Kasumi-1 (cell line): ENCODE results near the gene DCST1.
"Not testable (repeated sequence)": the region's sequence is repeated elsewhere in the genome, so short reads cannot be mapped to it uniquely, and the experiment has no call there.

Source experiments
- DNase-seq, 2 experiments: peaks; one replicate each; lab custom pipeline; 2025; lab: John Stamatoyannopoulos, UW

DCST1 gene

GRCh38 chr1:155033524-155033923 is at the start of gene DCST1, which contains the start of gene DCST2:
Gene DCST1, plus strand, starts transcription at chr1:155033824. Its CDS starts 213 bp downstream, at chr1:155034037.
Gene DCST2, minus strand, starts transcription at chr1:155033781. Its CDS starts 80 bp downstream, at chr1:155033701.
- no peak for DNase-seq

- not testable (repeated sequence) for DNase-seq
Measured at GRCh38 chr1:154986736-154987135, 46.9 kb upstream of the DCST1 start.

DNA sequence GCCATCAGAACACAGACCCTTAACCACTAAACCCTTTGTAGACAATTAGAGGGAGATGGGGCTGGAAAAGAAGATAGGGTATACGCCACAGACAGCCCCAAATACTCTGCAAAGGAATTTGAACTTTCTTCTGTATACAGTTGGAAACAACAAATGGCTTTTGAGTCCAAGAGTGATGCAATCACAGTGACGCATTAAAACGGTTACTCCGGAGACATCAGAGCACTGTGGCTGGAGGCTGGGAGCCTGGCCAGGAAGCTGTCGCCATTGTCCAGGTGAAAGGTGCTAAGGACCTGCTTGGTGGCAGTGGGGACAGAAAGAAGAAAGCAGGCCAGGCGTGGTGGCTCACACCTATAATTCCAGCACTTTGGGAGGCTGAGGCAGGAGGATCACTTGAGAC is 46.3 kb upstream of the DCST1 start:
- DNase-seq = no peak

- DNase-seq = no peak
Measured at GRCh38 chr1:154988058-154988954, 45.3 kb upstream of the DCST1 start.

DNA sequence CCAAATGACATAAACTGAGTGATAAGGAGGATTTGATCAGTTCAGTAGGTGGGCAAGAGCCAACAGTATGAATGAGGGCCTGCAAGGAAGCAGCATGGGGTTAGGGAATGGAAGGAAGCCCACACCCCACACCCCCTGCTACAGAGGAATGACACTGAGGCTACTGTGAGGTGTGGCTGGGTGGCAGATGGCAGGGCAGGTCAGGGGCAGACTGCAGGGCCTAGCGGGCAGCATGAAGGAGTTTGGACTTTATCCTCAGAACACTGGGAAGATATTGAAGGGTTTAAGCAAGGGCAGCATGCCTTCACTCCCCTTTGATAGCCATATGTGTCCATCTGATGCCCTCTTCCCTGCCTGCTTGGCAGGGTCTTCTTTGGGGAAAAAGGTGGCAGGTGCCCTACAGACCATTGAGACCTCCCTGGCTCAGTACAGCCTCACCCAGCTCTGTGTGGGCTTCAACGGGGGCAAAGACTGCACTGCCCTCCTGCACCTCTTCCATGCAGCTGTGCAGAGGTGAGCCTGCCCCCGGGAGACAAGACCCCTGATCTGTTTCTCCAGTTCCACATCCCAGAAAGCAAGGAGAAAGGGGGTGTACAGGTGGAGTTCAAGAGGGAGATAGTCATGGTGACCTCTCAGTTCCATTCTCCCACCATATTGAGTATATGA is 44.3 kb upstream of the DCST1 start:
- no peak for DNase-seq

- no peak for DNase-seq
Measured at GRCh38 chr1:154990276-154990675, 43.3 kb upstream of the DCST1 start.

GRCh38 chr1:154992721-154993571 is 40.7 kb upstream of the DCST1 start:
- DNase-seq = peak in 1 of 2 experiments; percentile 40

DNA sequence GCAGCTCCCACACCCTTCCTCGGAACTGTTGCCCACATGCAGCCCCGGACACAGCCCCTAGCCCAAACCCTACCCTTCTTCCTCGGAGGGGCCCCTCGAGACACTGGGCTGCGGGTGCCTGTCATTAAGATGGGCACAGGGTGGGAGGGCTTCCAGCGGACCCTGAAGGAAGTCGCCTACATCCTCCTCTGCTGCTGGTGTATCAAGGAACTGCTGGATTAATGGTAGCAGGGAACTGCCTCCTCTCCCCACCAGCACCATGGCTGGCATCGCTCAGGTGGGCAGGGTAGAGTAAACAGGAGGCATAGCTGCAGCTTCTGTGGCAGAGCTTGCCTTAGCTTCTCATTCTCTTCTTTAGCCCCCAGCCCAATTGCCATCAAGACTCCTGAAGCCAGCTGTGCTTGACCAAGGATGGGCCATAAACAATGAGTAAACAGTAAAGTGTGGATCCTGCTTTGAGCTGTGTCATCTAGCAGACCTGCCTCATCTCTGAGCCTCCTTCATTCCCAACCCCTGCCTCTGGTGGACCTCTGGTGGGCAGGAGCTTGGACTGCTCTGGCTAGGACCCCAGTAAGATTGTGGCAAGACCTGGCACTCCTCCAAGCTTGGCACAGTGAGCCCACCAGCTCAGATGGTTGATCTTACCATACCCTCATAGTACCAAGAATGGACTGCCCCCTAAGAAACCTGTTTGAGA is 39.9 kb upstream of the DCST1 start, which contains the start of gene LENEP:
Gene LENEP (plus strand): TSS at position 15 of the 697 bp plus-strand sequence. CDS start 22 bp downstream, at position 37.
- no peak for DNase-seq

DNA sequence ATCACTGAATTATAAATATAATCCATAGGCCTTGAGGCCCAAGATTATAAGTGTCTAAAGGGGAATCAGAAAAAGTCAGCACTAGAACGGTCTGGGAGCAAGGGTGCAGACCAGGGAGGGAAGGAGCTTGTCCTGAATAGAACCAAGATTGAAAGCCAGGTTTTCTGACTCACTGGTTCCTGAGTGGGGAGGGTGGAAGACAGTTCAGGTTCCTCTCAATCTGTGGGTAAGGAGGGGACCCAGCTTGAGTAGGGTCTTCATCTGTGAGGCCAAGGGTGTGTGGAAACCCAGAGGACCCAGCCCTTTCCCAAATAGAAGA is 39.4 kb upstream of the DCST1 start:
- no peak for DNase-seq

DNA sequence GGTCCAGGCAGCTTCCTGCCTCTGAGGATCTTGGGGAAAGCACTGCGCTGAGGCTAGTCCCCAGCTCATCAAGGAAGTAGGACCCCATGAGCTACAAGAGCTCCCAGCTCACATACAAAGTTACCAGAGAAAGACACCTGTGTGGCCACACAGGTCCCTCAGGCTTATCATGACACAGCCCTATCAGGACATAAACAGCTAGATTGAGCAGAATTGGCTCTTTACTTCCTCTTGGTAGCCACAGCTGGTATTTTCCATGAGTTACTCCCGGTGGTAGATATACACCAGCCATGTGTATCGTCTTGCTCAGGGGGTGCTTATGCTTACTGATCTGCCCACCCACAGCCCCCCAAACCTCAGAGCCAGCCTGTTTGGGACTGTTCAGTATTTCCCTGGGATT is 39.0 kb upstream of the DCST1 start:
- no peak for DNase-seq

DNA sequence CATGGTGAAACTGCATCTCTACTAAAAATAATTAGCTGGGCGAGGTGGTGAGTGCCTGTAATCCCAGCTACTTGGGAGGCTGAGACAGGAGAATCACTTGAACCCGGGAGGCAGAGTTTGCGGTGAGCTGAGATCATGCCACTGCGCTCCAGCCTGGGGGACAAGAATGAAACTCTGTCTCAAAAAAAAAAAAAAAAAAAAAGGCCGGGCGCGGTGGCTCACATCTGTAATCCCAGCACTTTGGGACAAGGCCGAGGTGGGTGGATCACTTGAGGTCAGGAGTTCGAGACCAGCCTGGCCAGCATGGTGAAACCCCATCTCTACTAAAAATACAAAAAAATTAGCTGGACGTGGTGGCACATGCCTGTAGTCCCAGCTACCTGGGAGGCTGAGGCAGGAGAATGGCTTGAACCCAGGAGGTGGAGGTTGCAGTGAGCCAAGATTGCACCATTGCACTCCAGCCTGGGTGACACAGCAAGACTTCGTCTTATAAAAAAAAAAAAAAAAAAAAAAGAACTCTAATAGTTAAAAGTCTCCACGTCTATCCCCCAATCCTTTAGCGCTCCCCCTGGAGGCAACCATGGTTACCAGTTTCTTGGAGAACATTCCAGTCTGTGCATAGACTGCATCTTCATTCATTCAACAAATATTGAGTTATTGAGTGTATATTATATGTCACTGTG is 38.2 kb upstream of the DCST1 start:
- DNase-seq = peak; percentile 45 to 48

DNA sequence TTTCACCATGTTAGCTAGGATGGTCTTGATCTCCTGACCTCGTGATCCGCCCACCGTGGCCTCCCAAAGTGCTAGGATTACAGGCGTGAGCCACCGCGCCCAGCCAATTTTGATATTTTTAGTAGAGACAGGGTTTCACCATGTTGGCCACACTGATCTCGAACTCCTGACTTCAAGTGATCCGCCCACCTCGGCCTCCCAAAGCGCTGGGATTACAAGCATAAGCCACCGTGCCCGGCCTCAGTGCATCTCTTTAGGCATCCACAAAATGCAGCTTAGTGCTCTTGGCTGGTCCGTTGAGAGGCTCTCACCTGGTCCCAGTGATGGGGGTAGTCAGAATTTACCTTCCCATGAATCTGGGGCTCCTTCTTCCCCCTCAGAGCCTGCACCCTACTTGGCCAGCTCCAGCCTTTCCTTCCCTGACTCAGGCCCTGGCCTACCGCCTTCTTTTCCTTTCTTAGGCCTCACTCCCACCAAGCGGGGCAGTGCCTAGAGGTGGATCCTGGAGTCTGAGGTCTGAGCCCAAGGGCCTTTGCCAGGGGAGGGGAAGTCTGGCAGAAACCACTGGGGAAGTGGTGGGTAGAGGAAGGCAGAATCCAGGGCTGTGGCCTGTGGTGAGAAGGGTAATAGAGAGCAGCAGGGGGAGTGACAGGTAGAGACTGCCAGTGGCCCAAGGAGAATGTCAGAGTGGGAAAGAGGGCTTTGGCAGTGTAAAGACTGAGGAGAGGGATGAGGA is 36.5 kb upstream of the DCST1 start:
- DNase-seq = peak; percentile 55 to 57

GRCh38 chr1:154998201-154998780 is 35.3 kb upstream of the DCST1 start:
- DNase-seq = no peak

DNA sequence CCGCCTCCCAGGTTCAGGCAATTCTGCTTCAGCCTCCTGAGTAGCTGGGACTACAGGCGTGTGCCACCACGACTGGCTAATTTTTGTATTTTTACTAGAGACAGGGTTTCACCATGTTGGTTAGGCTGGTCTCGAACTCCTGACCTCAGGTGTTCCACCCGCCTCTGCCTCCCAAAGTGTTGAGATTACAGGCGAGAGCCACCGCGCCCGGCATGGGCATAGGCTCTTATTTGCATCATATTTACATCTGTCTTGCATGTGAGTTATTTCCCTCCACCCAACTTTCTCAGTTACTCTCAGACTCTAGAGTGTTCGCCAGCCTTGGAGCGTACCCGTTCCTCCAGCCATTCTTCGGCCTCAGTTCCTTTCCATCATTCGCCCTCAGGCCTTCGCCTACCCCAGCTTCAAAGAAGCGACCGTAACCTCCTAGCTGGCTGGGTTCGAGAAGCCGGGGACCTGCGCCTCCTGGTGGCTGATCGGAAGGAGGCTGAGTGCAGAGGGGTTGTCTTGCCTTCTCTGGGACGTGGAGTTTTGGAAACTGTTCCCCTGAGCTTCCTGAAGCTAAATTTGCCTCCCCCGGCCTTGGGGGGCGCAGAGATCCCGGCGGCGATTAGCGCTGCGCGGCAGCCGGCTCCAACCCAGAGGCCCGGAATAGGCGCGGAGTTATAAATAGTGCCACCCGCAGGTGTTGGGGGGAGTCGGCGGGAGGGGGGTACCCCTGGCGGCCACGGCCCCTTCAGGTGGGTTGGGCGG is 34.6 kb upstream of the DCST1 start:
- peak; percentile 93 for DNase-seq

DNA sequence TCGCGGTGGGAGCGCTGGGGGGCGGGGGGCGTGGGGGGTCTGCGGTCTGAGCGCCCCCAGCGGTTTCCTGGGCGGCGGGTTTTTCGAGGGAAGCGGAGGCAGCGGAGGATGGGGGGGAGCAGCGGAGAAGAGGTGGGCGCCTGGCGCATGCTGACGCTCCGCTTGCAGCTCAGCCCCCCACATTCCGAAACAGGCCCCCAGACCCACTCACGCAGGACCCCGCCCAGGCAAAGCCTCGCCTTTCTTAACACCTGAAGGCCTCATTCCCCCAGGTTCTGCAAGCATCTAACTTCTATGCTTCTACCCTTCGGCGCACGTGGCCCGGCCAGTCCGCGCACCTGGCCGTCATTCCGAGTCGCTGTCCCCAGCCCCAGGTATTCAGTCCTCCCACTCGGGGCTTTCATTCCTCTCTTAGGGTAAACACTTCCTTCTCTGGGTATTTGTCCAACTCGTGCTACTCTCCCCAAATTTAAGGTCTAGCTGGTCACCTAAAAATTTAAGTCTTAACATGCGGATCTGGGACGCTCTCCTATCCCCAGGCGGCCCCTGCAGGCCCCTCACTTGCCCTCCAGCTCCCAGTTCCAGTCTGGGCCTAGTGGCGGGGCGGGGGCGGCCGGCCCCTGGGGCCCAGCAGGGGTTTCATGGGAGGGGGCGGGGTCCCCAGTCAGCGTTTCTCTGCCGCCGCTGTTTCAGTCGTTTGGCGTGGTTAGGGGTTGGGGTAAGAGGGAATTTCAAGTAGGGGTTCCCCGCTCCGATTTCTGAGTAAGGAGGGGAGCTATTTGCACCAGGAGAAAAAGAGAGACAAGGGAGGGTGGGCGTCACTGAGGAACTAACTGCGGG is 33.8 kb upstream of the DCST1 start:
- peak; percentile 58 to 64 for DNase-seq

DNA sequence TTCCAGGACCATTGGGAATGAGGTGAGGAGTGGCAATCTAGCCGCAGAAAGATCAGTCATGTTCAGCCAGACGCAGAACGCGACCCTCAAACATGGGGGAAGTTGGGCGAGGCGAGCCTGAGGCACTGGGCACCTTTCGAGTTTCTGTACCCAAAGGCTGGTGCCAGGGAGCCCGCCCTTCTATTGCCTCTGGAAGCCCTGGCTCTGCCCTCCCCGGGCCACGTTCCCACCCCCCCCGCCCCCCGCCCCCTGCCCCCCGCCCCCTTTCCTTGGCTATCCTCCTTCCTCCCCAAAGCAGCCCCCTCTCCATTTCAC is 33.3 kb upstream of the DCST1 start:
- DNase-seq = no peak

DNA sequence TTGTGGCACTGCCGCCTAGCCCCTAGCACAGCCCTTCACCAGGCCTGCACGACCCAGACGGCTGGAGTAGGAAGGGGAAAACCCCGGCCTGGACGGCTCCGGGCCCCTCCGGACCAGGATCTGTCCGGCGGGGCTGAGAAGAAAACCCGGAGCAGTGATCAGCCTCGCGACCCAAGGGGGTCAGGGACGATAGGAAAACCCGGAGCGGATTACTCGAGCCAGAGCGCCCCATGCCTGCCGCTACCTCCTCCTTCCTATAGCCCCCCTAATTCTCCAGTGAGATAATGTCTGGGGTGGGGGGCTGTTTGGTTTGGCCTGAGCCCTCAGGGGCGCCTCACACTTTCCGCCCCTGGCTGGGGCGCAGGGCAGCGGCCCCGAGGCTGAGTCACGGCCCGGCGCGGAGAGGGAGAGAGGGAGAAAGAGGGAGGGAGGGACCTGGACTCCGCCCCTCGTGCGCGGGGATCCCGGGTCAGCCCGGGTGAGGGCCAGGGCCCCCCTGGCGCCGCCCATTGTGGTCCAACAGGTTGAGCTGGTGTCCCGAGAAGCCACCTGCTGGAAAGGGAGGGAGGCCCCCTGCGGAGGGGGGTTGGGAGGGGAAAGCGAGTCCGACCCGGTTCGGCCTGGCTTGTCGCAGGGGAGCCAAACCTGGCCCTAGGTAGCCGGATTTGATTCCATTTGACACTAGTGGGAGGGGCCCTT is 32.7 kb upstream of the DCST1 start:
- peak; percentile 91 to 92 for DNase-seq

DNA sequence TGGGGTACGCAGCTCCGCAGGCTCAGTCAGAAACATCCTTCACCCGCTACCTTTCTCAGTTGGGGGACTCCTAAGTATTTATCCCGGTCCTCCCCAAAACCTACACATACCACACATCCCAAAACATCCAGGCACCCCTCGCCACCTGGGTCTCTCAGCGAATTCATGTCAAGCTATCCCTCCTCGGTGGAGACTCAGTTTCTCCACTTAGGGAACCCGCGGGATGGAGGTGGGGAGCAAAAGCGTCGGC is 32.3 kb upstream of the DCST1 start:
- peak in 1 of 2 experiments; percentile 62 for DNase-seq
